Muscle of arm (tissue), 12 donors: ENCODE measurements around the gene PHIP. TPM values are rescaled to one million over a fixed set of nuclear protein-coding genes. Genes with fewer than 3 reads are reported as not detected.

Source experiments
- DNase-seq: peaks from one replicate; pipeline ENCODE4 v3.0.0-alpha.2; 2013
- polyA plus RNA-seq, 12 donors: library from polyadenylated mRNA; unstranded; fragments of 120-200 nt; gene quantifications; one replicate each; pipeline ENCODE4 v1.2.1, GENCODE V29; 2013; ENCODE audit not compliant: insufficient read length in 12 of 12

The PHIP gene
- polyA plus RNA-seq, 12 donors: 22.2 to 89.8 (median 30.6) TPM

- no peak for DNase-seq
These were observed 67.6 kb downstream of the PHIP start for GRCh38 chr6:79010422-79010821.

- no peak for DNase-seq
These were observed 68.2 kb downstream of the PHIP start for GRCh38 chr6:79009819-79010218.

GRCh38 chr6:79005497-79005896 lies 72.6 kb downstream of the PHIP start:
- no peak for DNase-seq

GRCh38 chr6:79005024-79005423 lies 73.0 kb downstream of the PHIP start:
- DNase-seq: no peak

GRCh38 chr6:79004239-79004638 lies 73.8 kb downstream of the PHIP start:
- no peak for DNase-seq

GRCh38 chr6:79001415-79001814 lies 76.6 kb downstream of the PHIP start:
- no peak for DNase-seq

- DNase-seq: no peak
These were observed 78.3 kb downstream of the PHIP start for GRCh38 chr6:78999737-79000136.

GRCh38 chr6:78995946-78996345 lies 82.1 kb downstream of the PHIP start:
- no peak for DNase-seq

- no peak for DNase-seq
These were observed 82.7 kb downstream of the PHIP start for GRCh38 chr6:78995346-78995745.

GRCh38 chr6:78993955-78994354 lies 84.1 kb downstream of the PHIP start:
- no peak for DNase-seq

- DNase-seq: no peak
These were observed 88.9 kb downstream of the PHIP start for GRCh38 chr6:78989191-78989590.

- DNase-seq: no peak
These were observed 91.9 kb downstream of the PHIP start for GRCh38 chr6:78986161-78986560.

GRCh38 chr6:78984225-78984950 lies 93.7 kb downstream of the PHIP start:
- no peak for DNase-seq

- DNase-seq: no peak
These were observed 110.9 kb downstream of the PHIP start for GRCh38 chr6:78967191-78967590.

GRCh38 chr6:78966542-78966941 lies 111.5 kb downstream of the PHIP start:
- DNase-seq: no peak

GRCh38 chr6:78962448-78962847 lies 115.6 kb downstream of the PHIP start:
- DNase-seq: no peak

- no peak for DNase-seq
These were observed 123.3 kb downstream of the PHIP start for GRCh38 chr6:78954740-78955139.

GRCh38 chr6:78953798-78954197 lies 124.3 kb downstream of the PHIP start:
- no peak for DNase-seq

- DNase-seq: no peak
These were observed 125.7 kb downstream of the PHIP start for GRCh38 chr6:78952362-78952761.

GRCh38 chr6:78948785-78949184 lies 129.3 kb downstream of the PHIP start:
- DNase-seq: no peak

- DNase-seq: no peak
These were observed 130.1 kb downstream of the PHIP start for GRCh38 chr6:78947962-78948361.

- DNase-seq: no peak
These were observed 130.5 kb downstream of the PHIP start for GRCh38 chr6:78947529-78947928.

GRCh38 chr6:78942446-78942845 lies 135.6 kb downstream of the PHIP start:
- no peak for DNase-seq

- DNase-seq: no peak
These were observed 141.5 kb downstream of the PHIP start for GRCh38 chr6:78936515-78936914.
